GM23338 (cell line): ENCODE results near the gene GOLGA6L2. TPM values are rescaled to one million over a fixed set of nuclear protein-coding genes. Genes with fewer than 3 reads are reported as not detected.

Experiments used
- ATAC-seq: fragments of 200-7000 bp; cut with Tn5 transposase; 3 replicates; pipeline ENCODE4 v1.9.1; 2020
- DNase-seq: peaks from one replicate; pipeline ENCODE4 v3.0.0-alpha.2; 2015; ENCODE audit warnings: low spot score
- H2AFZ ChIP-seq: fragments of 200-600 bp; sonication (generic); 2 replicates; pipeline ENCODE4 v1.8.0; 2016; ENCODE audit warnings: antibody characterized with exemption, mild to moderate bottlenecking, moderate library complexity
- H3F3A ChIP-seq: fragments of 200-600 bp; sonication (generic); replicated peaks from 2 replicates; pipeline ENCODE4 v1.8.0; 2017; ENCODE audit warnings: antibody characterized with exemption, mixed run types, low read depth
- H3K27ac ChIP-seq: fragments of 200-600 bp; sonication (generic); 2 replicates; pipeline ENCODE4 v1.6.1; 2016; ENCODE audit warnings: low read depth
- H3K27me3 ChIP-seq: fragments of 200-600 bp; sonication (generic); 2 replicates; pipeline ENCODE4 v1.8.0; 2016; ENCODE audit warnings: mild to moderate bottlenecking, mixed run types, moderate library complexity; ENCODE audit not compliant: insufficient read depth
- H3K36me3 ChIP-seq: fragments of 200-600 bp; sonication (generic); 2 replicates; pipeline ENCODE4 v1.8.0; 2016; ENCODE audit warnings: mild to moderate bottlenecking; ENCODE audit not compliant: insufficient read depth
- H3K4me1 ChIP-seq: fragments of 200-600 bp; sonication (generic); 2 replicates; pipeline ENCODE4 v1.8.0; 2016; ENCODE audit warnings: mild to moderate bottlenecking, moderate library complexity; ENCODE audit not compliant: insufficient read depth
- H3K4me2 ChIP-seq: fragments of 200-600 bp; sonication (generic); 2 replicates; pipeline ENCODE4 v1.7.1; 2017; ENCODE audit warnings: mixed run types
- H3K4me3 ChIP-seq: fragments of 200-600 bp; sonication (generic); 2 replicates; pipeline ENCODE4 v1.6.1; 2016; ENCODE audit warnings: mixed run types
- H3K79me2 ChIP-seq: fragments of 200-600 bp; sonication (generic); replicated peaks from 2 replicates; pipeline ENCODE4 v1.8.0; 2017; ENCODE audit warnings: mild to moderate bottlenecking; ENCODE audit not compliant: insufficient read depth
- H3K9me2 ChIP-seq: fragments of 200-600 bp; sonication (generic); 2 replicates; pipeline ENCODE4 v1.8.0; 2017; ENCODE audit not compliant: insufficient read depth
- H4K20me1 ChIP-seq: fragments of 200-600 bp; sonication (generic); replicated peaks from 2 replicates; pipeline ENCODE4 v1.8.0; 2017; ENCODE audit warnings: mild to moderate bottlenecking; ENCODE audit not compliant: insufficient read depth
- H3K27ac Mint-ChIP-seq: 2 replicates; pipeline ENCODE4 v1.8.0; 2020; ENCODE audit warnings: inconsistent platforms, mild to moderate bottlenecking, moderate library complexity, mixed read lengths
- H3K27me3 Mint-ChIP-seq: 3 replicates; pipeline ENCODE4 v1.8.0; 2022; ENCODE audit warnings: low read depth, mild to moderate bottlenecking, moderate library complexity, mixed read lengths, inconsistent platforms; ENCODE audit not compliant: insufficient read depth, poor library complexity
- H3K36me3 Mint-ChIP-seq: 3 replicates; pipeline ENCODE4 v1.8.0; 2021; ENCODE audit warnings: low read depth, mild to moderate bottlenecking, inconsistent platforms, moderate library complexity, mixed read lengths
- H3K4me1 Mint-ChIP-seq: 3 replicates; pipeline ENCODE4 v1.8.0; 2020; ENCODE audit warnings: mild to moderate bottlenecking, inconsistent platforms, mixed read lengths
- H3K4me3 Mint-ChIP-seq: 3 replicates; pipeline ENCODE4 v1.8.0; 2021; ENCODE audit warnings: moderate library complexity, mild to moderate bottlenecking, inconsistent platforms, mixed read lengths
- H3K9me3 Mint-ChIP-seq: 3 replicates; pipeline ENCODE4 v1.8.0; 2020; ENCODE audit warnings: moderate library complexity, mild to moderate bottlenecking, inconsistent platforms, mixed read lengths
- CREB1 ChIP-seq: fragments of 250-450 bp; sonication (Bioruptor Pico); IDR thresholded peaks from 2 replicates; pipeline ENCODE4 v1.5.0; 2020; ENCODE audit warnings: low read depth, mild to moderate bottlenecking, moderate library complexity
- EZH2 ChIP-seq: fragments of 200-600 bp; sonication (generic); IDR thresholded peaks from one replicate; pipeline ENCODE4 v1.8.0; 2017; ENCODE audit warnings: antibody characterized with exemption, mild to moderate bottlenecking, low read depth; ENCODE audit not compliant: unreplicated experiment
- JUNB ChIP-seq: IDR thresholded peaks from one replicate; pipeline ENCODE4 v1.6.1; 2016; ENCODE audit warnings: antibody characterized with exemption; ENCODE audit not compliant: unreplicated experiment
- NANOG ChIP-seq: IDR thresholded peaks from 2 replicates; pipeline ENCODE4 v1.6.1; 2016; ENCODE audit warnings: antibody characterized with exemption, borderline replicate concordance
- POLR2AphosphoS5 ChIP-seq: IDR thresholded peaks from 2 replicates; pipeline ENCODE4 v1.6.1; 2016; ENCODE audit warnings: antibody characterized with exemption, low read depth
- STAT1 ChIP-seq: IDR thresholded peaks from one replicate; pipeline ENCODE4 v1.6.1; 2016; ENCODE audit warnings: antibody characterized with exemption; ENCODE audit not compliant: unreplicated experiment
- ZNF114 ChIP-seq: fragments of 250-450 bp; sonication (Bioruptor Pico); IDR thresholded peaks from 2 replicates; pipeline ENCODE4 v1.5.0; 2020; ENCODE audit warnings: mild to moderate bottlenecking, moderate library complexity
- ZNF331 ChIP-seq: fragments of 250-450 bp; sonication (Bioruptor Pico); IDR thresholded peaks from 2 replicates; pipeline ENCODE4 v1.5.0; 2020; ENCODE audit warnings: low read depth, mild to moderate bottlenecking, moderate library complexity
- long read RNA-seq: library from polyadenylated mRNA; unstranded; transcript quantifications from one replicate; pipeline ENCODE4 v2.0.0, GENCODE V29; 2020; ENCODE audit not compliant: unreplicated experiment
- polyA plus RNA-seq: library from polyadenylated mRNA; unstranded; fragments of >200 nt; fragmentation: Nextera tagmentation; extraction: Ambion mirVana; gene quantifications from 2 replicates; pipeline ENCODE4 v1.2.1, GENCODE V29; 2016
- total RNA-seq: library from RNA; depleted of rRNA; stranded (reverse); fragments of >200 nt; shearing (Covaris generic); gene quantifications from 2 replicates; pipeline ENCODE4 v1.2.3, GENCODE V29; 2014; rRNA removed
- TF ChIP-seq, protein P1 (sequence below): IDR thresholded peaks from 2 replicates; pipeline ENCODE4 v1.6.1; 2016; ENCODE audit warnings: antibody characterized with exemption
- TF ChIP-seq, protein P2 (sequence below): fragments of 250-450 bp; sonication (Bioruptor Pico); IDR thresholded peaks from 2 replicates; pipeline ENCODE4 v1.5.0; 2020; ENCODE audit warnings: mild to moderate bottlenecking, moderate library complexity

The GOLGA6L2 gene, protein sequence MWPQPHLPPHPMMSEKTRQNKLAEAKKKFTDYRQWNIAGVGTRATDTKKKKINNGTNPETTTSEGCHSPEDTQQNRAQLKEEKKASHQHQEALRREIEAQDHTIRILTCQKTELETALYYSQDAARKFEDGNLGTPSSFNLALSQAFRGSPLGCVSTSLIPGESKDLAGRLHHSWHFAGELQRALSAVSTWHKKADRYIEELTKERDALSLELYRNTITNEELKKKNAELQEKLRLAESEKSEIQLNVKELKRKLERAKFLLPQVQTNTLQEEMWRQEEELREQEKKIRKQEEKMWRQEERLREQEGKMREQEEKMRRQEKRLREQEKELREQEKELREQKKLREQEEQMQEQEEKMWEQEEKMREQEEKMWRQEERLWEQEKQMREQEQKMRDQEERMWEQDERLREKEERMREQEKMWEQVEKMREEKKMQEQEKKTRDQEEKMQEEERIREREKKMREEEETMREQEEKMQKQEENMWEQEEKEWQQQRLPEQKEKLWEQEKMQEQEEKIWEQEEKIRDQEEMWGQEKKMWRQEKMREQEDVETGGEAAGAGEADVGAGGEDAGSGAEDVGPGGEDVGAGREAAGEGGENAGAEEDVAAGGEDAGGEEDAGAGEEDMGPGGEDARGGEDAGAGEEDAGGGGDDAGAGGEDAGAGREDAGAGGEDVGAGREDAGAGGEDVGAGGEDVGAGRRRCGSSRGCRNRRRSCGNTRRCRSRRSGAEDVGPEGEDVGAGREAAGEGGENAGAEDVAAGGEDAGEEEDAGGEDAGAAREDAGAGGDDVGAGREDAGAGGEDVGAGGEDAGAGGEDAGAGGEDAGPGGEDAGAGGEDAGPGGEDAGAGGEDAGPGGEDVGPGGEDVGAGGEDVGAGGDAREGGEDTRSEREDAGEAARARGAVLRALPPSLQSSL
- total RNA-seq (not detected in 2 replicates), polyA plus RNA-seq (not detected in 2 replicates)
- long read RNA-seq, result 0 reads

DNA sequence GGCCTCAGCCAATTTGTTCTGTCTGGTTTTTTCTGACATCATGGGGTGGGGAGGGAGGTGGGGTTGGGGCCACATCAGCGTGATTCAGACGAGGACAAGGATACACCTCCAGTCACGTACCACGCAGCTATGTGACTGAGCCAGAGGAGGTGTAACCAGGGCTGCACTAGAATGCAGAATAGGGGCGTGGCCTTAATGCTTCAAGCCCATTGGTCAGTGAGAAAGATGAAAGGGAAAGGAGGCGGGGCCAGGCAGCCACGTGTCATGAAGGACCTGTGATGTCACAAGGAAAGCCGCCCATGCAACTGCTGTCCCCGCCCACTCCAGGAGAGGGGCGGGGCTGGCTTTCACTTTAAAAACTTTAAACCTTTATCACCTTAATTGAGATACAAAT, at the start of gene GOLGA6L2:
Gene GOLGA6L2 (minus strand): TSS at position 137 of the 394 bp plus-strand sequence. CDS start 62 bp downstream, at position 75.
- Histone ChIP-seq H2AFZ (0 out of 2 replicates have a peak within 1 kb of the TSS, but pooled peaks have one; percentile 23), H3K27ac (no peak within 1 kb of the TSS), H3K4me1 (no peaks in the 10 kb centered on the region), H4K20me1 (no peaks in the 10 kb centered on the region), H3F3A (no peaks in the 10 kb centered on the region), H3K36me3 (no peaks in the 10 kb centered on the region), H3K4me3 (no peak within 1 kb of the TSS), H3K4me2 (no peak within 1 kb of the TSS), H3K27me3 (no peaks in the 10 kb centered on the region), H3K9me2 (no peaks in the 10 kb centered on the region), H3K79me2 (no peaks in the 10 kb centered on the region)
- H3K27me3 Mint-ChIP-seq, result no peaks in the 10 kb centered on the region
- peaks cover 35% of the 10 kb centered on the region for H3K9me3 Mint-ChIP-seq
- no peak for ATAC-seq
- no peak within 1 kb of the TSS for H3K27ac Mint-ChIP-seq
- H3K4me3 Mint-ChIP-seq, result no peak within 1 kb of the TSS
- TF ChIP-seq STAT1 (no peak), ZNF331 (CRISPR knock-in tag) (no peak), EZH2 (no peak), POLR2AphosphoS5 (no peak), CREB1 (CRISPR knock-in tag) (peak; percentile 7; the same call in 1 of the 2 replicates)
- TF ChIP-seq, protein P1, sequence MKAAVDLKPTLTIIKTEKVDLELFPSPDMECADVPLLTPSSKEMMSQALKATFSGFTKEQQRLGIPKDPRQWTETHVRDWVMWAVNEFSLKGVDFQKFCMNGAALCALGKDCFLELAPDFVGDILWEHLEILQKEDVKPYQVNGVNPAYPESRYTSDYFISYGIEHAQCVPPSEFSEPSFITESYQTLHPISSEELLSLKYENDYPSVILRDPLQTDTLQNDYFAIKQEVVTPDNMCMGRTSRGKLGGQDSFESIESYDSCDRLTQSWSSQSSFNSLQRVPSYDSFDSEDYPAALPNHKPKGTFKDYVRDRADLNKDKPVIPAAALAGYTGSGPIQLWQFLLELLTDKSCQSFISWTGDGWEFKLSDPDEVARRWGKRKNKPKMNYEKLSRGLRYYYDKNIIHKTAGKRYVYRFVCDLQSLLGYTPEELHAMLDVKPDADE, result no peak
- no peaks in the 10 kb centered on the region for H3K4me1 Mint-ChIP-seq
- peaks cover 7% of the 10 kb centered on the region for H3K36me3 Mint-ChIP-seq
- DNase-seq, result peak; percentile 57

DNA sequence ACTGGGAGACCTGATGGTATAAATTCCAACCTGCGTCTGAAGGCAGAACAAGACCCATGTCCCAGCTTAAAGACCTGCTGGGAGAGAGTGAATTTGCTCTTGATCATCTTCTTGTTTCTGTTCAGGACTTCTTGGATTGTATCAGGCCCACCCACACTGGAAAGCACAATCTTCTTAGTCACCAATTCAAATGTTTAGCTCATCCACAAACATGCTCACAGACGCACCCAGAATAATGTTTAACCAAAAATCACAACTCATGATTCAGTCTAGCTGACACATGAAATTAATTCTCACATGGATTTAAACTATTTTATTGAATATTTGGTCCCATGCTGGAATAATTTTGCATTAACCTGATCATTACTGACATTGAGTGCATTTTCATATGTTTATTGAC, 37.8 kb upstream of the GOLGA6L2 start:
- Histone ChIP-seq H2AFZ (no peak overlapping the region), H4K20me1 (no peaks in the 10 kb centered on the region), H3K36me3 (no peaks in the 10 kb centered on the region), H3K27ac (no peak overlapping the region), H3F3A (no peaks in the 10 kb centered on the region), H3K4me3 (no peak overlapping the region), H3K4me2 (no peak overlapping the region), H3K4me1 (no peaks in the 10 kb centered on the region), H3K27me3 (no peaks in the 10 kb centered on the region), H3K9me2 (0 out of 2 replicates have a peak, but pooled peaks cover 2% of the 10 kb centered on the region), H3K79me2 (no peaks in the 10 kb centered on the region)
- H3K9me3 Mint-ChIP-seq, result peaks cover 53% of the 10 kb centered on the region
- peaks cover 2% of the 10 kb centered on the region for H3K27me3 Mint-ChIP-seq
- H3K36me3 Mint-ChIP-seq, result no peaks in the 10 kb centered on the region
- H3K27ac Mint-ChIP-seq, result no peak overlapping the region
- DNase-seq (no peak), ATAC-seq (no peak)
- H3K4me1 Mint-ChIP-seq, result no peaks in the 10 kb centered on the region
- no peak overlapping the region for H3K4me3 Mint-ChIP-seq
- TF ChIP-seq, protein P1, result no peak
- TF ChIP-seq EZH2, result no peak
- no peak for TF ChIP-seq JUNB
- no peak for TF ChIP-seq STAT1
- TF ChIP-seq ZNF114 (CRISPR knock-in tag), result no peak
- TF ChIP-seq, protein P2, sequence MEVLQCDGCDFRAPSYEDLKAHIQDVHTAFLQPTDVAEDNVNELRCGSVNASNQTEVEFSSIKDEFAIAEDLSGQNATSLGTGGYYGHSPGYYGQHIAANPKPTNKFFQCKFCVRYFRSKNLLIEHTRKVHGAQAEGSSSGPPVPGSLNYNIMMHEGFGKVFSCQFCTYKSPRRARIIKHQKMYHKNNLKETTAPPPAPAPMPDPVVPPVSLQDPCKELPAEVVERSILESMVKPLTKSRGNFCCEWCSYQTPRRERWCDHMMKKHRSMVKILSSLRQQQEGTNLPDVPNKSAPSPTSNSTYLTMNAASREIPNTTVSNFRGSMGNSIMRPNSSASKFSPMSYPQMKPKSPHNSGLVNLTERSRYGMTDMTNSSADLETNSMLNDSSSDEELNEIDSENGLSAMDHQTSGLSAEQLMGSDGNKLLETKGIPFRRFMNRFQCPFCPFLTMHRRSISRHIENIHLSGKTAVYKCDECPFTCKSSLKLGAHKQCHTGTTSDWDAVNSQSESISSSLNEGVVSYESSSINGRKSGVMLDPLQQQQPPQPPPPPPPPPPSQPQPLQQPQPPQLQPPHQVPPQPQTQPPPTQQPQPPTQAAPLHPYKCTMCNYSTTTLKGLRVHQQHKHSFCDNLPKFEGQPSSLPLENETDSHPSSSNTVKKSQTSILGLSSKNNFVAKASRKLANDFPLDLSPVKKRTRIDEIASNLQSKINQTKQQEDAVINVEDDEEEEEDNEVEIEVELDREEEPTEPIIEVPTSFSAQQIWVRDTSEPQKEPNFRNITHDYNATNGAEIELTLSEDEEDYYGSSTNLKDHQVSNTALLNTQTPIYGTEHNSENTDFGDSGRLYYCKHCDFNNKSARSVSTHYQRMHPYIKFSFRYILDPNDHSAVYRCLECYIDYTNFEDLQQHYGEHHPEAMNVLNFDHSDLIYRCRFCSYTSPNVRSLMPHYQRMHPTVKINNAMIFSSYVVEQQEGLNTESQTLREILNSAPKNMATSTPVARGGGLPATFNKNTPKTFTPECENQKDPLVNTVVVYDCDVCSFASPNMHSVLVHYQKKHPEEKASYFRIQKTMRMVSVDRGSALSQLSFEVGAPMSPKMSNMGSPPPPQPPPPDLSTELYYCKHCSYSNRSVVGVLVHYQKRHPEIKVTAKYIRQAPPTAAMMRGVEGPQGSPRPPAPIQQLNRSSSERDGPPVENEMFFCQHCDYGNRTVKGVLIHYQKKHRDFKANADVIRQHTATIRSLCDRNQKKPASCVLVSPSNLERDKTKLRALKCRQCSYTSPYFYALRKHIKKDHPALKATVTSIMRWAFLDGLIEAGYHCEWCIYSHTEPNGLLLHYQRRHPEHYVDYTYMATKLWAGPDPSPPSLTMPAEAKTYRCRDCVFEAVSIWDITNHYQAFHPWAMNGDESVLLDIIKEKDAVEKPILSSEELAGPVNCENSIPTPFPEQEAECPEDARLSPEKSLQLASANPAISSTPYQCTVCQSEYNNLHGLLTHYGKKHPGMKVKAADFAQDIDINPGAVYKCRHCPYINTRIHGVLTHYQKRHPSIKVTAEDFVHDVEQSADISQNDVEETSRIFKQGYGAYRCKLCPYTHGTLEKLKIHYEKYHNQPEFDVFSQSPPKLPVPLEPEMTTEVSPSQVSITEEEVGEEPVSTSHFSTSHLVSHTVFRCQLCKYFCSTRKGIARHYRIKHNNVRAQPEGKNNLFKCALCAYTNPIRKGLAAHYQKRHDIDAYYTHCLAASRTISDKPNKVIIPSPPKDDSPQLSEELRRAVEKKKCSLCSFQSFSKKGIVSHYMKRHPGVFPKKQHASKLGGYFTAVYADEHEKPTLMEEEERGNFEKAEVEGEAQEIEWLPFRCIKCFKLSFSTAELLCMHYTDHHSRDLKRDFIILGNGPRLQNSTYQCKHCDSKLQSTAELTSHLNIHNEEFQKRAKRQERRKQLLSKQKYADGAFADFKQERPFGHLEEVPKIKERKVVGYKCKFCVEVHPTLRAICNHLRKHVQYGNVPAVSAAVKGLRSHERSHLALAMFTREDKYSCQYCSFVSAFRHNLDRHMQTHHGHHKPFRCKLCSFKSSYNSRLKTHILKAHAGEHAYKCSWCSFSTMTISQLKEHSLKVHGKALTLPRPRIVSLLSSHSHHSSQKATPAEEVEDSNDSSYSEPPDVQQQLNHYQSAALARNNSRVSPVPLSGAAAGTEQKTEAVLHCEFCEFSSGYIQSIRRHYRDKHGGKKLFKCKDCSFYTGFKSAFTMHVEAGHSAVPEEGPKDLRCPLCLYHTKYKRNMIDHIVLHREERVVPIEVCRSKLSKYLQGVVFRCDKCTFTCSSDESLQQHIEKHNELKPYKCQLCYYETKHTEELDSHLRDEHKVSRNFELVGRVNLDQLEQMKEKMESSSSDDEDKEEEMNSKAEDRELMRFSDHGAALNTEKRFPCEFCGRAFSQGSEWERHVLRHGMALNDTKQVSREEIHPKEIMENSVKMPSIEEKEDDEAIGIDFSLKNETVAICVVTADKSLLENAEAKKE (CRISPR knock-in tag), result no peak
- TF ChIP-seq NANOG, result no peak
